Panc1 (cell line): Measurements from ENCODE around the gene SFI1.

ENCODE experiments used
- POLR2AphosphoS5 ChIP-seq: IDR thresholded peaks from 2 replicates; pipeline ENCODE4 v1.6.1; 2012; ENCODE audit warnings: mild to moderate bottlenecking, low read depth, low read length, moderate library complexity
- TCF7L2 ChIP-seq: IDR thresholded peaks from 2 replicates; pipeline ENCODE4 v1.6.1; 2011; ENCODE audit warnings: mild to moderate bottlenecking, low read depth, low read length, inconsistent platforms
- TF ChIP-seq, protein P1 (sequence below): fragments of 450-650 bp; IDR thresholded peaks from 2 replicates; pipeline ENCODE4 v1.5.1; 2017; ENCODE audit warnings: mild to moderate bottlenecking
- TF ChIP-seq, protein P2 (sequence below), 2 experiments: IDR thresholded peaks; 2 replicates each; pipeline ENCODE4 v1.6.1; 2011 to 2012; ENCODE audit warnings: low read depth in 2 of 2, control low read depth in 1 of 2, low read length in 1 of 2, mild to moderate bottlenecking in 1 of 2, moderate library complexity in 1 of 2; ENCODE audit not compliant: insufficient read depth in 1 of 2

DNA sequence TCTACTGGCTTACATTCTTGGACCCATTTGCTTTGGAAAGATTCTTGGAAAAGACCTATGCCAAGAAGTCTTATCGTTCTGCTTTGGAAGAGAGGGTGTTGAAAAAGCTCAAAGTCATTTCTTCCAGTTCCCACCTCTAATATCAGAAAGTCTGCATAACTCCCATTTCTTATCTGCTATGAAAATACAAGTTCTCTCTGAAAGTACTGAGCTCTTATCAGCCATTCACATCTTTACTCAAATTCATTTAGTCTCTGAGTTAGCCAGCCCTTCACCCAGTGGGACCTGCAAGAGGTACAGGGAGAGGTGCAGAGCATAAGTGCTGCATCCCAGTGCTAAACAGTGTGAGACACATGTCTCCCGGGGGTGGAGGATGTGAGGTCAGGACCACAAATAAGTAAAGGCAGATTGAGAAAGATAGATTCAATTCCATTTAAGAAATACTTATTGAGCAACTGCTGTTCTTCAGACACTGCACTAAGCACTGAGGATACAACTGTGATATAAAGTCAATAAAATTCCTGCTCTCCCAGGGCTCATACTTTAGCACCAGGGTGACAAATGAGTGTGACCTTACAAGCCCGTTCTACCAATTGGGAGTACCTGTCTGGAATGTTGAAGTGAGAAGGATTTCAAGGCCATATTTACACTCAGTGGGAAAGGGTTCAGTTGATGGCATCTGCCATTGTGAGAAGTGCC is 89.0 kb downstream of the SFI1 start:
- TF ChIP-seq, protein P1, sequence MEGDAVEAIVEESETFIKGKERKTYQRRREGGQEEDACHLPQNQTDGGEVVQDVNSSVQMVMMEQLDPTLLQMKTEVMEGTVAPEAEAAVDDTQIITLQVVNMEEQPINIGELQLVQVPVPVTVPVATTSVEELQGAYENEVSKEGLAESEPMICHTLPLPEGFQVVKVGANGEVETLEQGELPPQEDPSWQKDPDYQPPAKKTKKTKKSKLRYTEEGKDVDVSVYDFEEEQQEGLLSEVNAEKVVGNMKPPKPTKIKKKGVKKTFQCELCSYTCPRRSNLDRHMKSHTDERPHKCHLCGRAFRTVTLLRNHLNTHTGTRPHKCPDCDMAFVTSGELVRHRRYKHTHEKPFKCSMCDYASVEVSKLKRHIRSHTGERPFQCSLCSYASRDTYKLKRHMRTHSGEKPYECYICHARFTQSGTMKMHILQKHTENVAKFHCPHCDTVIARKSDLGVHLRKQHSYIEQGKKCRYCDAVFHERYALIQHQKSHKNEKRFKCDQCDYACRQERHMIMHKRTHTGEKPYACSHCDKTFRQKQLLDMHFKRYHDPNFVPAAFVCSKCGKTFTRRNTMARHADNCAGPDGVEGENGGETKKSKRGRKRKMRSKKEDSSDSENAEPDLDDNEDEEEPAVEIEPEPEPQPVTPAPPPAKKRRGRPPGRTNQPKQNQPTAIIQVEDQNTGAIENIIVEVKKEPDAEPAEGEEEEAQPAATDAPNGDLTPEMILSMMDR = no peak
- no peak for TF ChIP-seq TCF7L2
- TF ChIP-seq, protein P2, sequence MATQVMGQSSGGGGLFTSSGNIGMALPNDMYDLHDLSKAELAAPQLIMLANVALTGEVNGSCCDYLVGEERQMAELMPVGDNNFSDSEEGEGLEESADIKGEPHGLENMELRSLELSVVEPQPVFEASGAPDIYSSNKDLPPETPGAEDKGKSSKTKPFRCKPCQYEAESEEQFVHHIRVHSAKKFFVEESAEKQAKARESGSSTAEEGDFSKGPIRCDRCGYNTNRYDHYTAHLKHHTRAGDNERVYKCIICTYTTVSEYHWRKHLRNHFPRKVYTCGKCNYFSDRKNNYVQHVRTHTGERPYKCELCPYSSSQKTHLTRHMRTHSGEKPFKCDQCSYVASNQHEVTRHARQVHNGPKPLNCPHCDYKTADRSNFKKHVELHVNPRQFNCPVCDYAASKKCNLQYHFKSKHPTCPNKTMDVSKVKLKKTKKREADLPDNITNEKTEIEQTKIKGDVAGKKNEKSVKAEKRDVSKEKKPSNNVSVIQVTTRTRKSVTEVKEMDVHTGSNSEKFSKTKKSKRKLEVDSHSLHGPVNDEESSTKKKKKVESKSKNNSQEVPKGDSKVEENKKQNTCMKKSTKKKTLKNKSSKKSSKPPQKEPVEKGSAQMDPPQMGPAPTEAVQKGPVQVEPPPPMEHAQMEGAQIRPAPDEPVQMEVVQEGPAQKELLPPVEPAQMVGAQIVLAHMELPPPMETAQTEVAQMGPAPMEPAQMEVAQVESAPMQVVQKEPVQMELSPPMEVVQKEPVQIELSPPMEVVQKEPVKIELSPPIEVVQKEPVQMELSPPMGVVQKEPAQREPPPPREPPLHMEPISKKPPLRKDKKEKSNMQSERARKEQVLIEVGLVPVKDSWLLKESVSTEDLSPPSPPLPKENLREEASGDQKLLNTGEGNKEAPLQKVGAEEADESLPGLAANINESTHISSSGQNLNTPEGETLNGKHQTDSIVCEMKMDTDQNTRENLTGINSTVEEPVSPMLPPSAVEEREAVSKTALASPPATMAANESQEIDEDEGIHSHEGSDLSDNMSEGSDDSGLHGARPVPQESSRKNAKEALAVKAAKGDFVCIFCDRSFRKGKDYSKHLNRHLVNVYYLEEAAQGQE (IDR thresholded peaks at IDR 0.05; ENCODE audit: insufficient read depth in 1 of 2, low read depth in 2 of 2, low read length in 1 of 2) = no peak
- TF ChIP-seq POLR2AphosphoS5 = no peak
